Keratinocyte (primary cell): ENCODE results near the gene PNPT1. TPM values are rescaled to one million over a fixed set of nuclear protein-coding genes. Genes with fewer than 3 reads are reported as not detected.

ENCODE experiments used
- DNase-seq: peaks from one replicate; pipeline ENCODE4 v3.0.0-alpha.2; 2011; ENCODE audit warnings: low read depth, missing footprints, low spot score
- FAIRE-seq: peaks from 2 replicates; lab custom pipeline; 2011; peaks lifted over from hg19 to GRCh38; lab: Jason Lieb, UNC
- H2AFZ ChIP-seq: 2 replicates; pipeline ENCODE4 v1.6.0; 2012; ENCODE audit warnings: low read length, control low read depth, inconsistent platforms; ENCODE audit not compliant: control insufficient read depth
- H3K27ac ChIP-seq: 2 replicates; pipeline ENCODE4 v1.5.1; 2011; ENCODE audit warnings: low read length; ENCODE audit not compliant: control insufficient read depth, insufficient read depth
- H3K27me3 ChIP-seq: 3 replicates; pipeline ENCODE4 v1.6.0; 2011; ENCODE audit warnings: low read length; ENCODE audit not compliant: control insufficient read depth, insufficient read depth; ENCODE audit errors: extremely low read depth
- H3K36me3 ChIP-seq, 2 experiments: 2 replicates in 1 of 2; 3 replicates in 1 of 2; pipeline ENCODE4 v1.5.1; 2011; ENCODE audit warnings: low read length in 2 of 2, mild to moderate bottlenecking in 1 of 2; ENCODE audit not compliant: control insufficient read depth in 2 of 2, insufficient read depth in 2 of 2; ENCODE audit errors: extremely low read depth in 1 of 2
- H3K4me1 ChIP-seq: 3 replicates; pipeline ENCODE4 v1.5.1; 2011; ENCODE audit warnings: low read length; ENCODE audit not compliant: control insufficient read depth, insufficient read depth; ENCODE audit errors: extremely low read depth
- H3K4me2 ChIP-seq: 3 replicates; pipeline ENCODE4 v1.6.0; 2011; ENCODE audit warnings: low read depth, low read length; ENCODE audit not compliant: control insufficient read depth, insufficient read depth; ENCODE audit errors: extremely low read depth
- H3K4me3 ChIP-seq, 3 experiments: fragments of 200-600 bp in 1 of 3; sonication (generic) in 1 of 3; 2 replicates in 2 of 3; 3 replicates in 1 of 3; pipeline ENCODE4 v1.5.1; 2011 to 2016; ENCODE audit warnings: low read length in 3 of 3, mild to moderate bottlenecking in 3 of 3, control low read depth in 2 of 3, inconsistent platforms in 1 of 3, low read depth in 1 of 3, mixed read lengths in 1 of 3, mixed run types in 1 of 3, moderate library complexity in 1 of 3; ENCODE audit not compliant: control insufficient read depth in 2 of 3, insufficient read depth in 2 of 3; ENCODE audit errors: extremely low read depth in 1 of 3
- H3K79me2 ChIP-seq: 2 replicates; pipeline ENCODE4 v1.6.0; 2012; ENCODE audit warnings: low read length; ENCODE audit not compliant: control insufficient read depth, insufficient read depth
- H3K9ac ChIP-seq: 3 replicates; pipeline ENCODE4 v1.6.0; 2011; ENCODE audit warnings: low read length; ENCODE audit not compliant: control insufficient read depth, insufficient read depth; ENCODE audit errors: extremely low read depth
- H3K9me1 ChIP-seq: 3 replicates; pipeline ENCODE4 v1.6.0; 2011; ENCODE audit warnings: low read length; ENCODE audit not compliant: control insufficient read depth, insufficient read depth; ENCODE audit errors: extremely low read depth
- H3K9me3 ChIP-seq: 2 replicates; pipeline ENCODE4 v1.5.1; 2012; ENCODE audit warnings: low read depth, low read length; ENCODE audit not compliant: control insufficient read depth
- H4K20me1 ChIP-seq: 3 replicates; pipeline ENCODE4 v1.6.0; 2011; ENCODE audit warnings: low read length; ENCODE audit not compliant: control insufficient read depth, insufficient read depth; ENCODE audit errors: extremely low read depth
- EZH2 ChIP-seq: IDR thresholded peaks from one replicate; pipeline ENCODE4 v1.6.1; 2012; ENCODE audit warnings: inconsistent platforms, mild to moderate bottlenecking, low read length, moderate library complexity
- dilution Hi-C: fragments of 300-500 bp; cut with MboI; formaldehyde crosslinking; loops from one replicate; pipeline ENCODE4 v1.7.0; 2020; ENCODE audit warnings: low sequenced_read_pairs; ENCODE audit not compliant: extremely low pct_ligation_motif_present
- polyA plus RNA-seq, 5 experiments: library from polyadenylated mRNA; depleted of rRNA in 3 of 5; stranded (reverse) in 3 of 5; stranded (forward) in 1 of 5; unstranded in 1 of 5; fragments of >200 nt; gene quantifications; 1 replicate in 1 of 5; 2 replicates in 3 of 5; 3 replicates in 1 of 5; pipeline versions ENCODE4 v1.2.1 to v1.2.3, GENCODE V29; 2011 to 2012; ENCODE audit warnings: missing spikeins in 2 of 5, low read depth in 1 of 5, low replicate concordance in 1 of 5
- TF ChIP-seq, protein P1 (sequence below), 3 experiments: IDR thresholded peaks in 1 of 3; conservative IDR thresholded peaks in 1 of 3; optimal IDR thresholded peaks in 1 of 3; 2 replicates in 2 of 3; 3 replicates in 1 of 3; pipeline versions ENCODE3 to v1.5.1; 2011; ENCODE audit warnings: low read length in 3 of 3, mild to moderate bottlenecking in 3 of 3, moderate library complexity in 2 of 3, control low read depth in 1 of 3, inconsistent platforms in 1 of 3; ENCODE audit not compliant: insufficient read depth in 2 of 3; ENCODE audit errors: extremely low read depth in 1 of 3

The PNPT1 gene
- polyA plus RNA-seq, 1 donor (not counting 4 experiments of a cell fraction or from before 2014, with no cell fraction given), result 36.1 TPM

DNA sequence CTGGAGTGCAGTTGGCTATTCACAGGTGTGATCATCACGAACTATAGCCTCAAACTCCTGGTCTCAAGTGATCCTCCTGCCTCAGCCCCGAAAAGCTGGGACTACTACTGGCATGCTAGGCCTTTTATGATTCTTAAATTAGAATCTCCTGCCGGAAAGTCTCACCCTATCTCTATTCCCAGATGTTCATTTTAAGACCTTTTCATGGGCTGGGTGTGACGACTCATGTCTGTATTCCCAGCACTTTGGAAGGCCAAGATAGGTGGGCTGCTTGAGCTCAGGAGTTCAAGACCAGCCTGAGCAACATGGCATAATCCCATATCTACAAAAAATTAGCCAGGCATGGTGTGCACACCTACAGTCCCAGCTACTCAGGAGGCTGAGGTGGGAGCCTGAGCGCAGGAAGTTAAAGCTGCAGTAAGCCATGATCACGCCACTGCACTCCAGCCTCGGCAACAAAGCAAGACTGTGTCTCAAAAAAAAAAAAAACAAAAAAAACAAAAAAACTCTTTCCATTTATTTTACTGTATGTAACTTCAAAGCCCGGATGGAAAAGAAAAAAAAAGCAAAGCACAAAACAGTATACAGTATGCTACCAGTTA is 84.3 kb downstream of the PNPT1 start:
- no peaks in the 10 kb centered on the region for H3K9me3 ChIP-seq
- H3K4me2 ChIP-seq, result no peak overlapping the region
- FAIRE-seq (no peak), DNase-seq (no peak)
- no peaks in the 10 kb centered on the region for H3K9me1 ChIP-seq
- H3K27ac ChIP-seq, result no peak overlapping the region
- H2AFZ ChIP-seq, result no peak overlapping the region
- H3K27me3 ChIP-seq, result no peaks in the 10 kb centered on the region
- H3K9ac ChIP-seq, result no peak overlapping the region
- dilution Hi-C loops, result no loop called here
- peaks cover 73% of the 10 kb centered on the region for H3K79me2 ChIP-seq
- peaks cover 1 to 13% of the 10 kb centered on the region in 2 experiments for H3K36me3 ChIP-seq
- no peaks in the 10 kb centered on the region for H3K4me1 ChIP-seq
- H4K20me1 ChIP-seq, result no peaks in the 10 kb centered on the region
- no peak overlapping the region for H3K4me3 ChIP-seq
- TF ChIP-seq, protein P1, sequence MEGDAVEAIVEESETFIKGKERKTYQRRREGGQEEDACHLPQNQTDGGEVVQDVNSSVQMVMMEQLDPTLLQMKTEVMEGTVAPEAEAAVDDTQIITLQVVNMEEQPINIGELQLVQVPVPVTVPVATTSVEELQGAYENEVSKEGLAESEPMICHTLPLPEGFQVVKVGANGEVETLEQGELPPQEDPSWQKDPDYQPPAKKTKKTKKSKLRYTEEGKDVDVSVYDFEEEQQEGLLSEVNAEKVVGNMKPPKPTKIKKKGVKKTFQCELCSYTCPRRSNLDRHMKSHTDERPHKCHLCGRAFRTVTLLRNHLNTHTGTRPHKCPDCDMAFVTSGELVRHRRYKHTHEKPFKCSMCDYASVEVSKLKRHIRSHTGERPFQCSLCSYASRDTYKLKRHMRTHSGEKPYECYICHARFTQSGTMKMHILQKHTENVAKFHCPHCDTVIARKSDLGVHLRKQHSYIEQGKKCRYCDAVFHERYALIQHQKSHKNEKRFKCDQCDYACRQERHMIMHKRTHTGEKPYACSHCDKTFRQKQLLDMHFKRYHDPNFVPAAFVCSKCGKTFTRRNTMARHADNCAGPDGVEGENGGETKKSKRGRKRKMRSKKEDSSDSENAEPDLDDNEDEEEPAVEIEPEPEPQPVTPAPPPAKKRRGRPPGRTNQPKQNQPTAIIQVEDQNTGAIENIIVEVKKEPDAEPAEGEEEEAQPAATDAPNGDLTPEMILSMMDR (optimal IDR thresholded peaks at IDR 0.05 in 1 of 3, IDR thresholded peaks at IDR 0.05 in 1 of 3, conservative IDR thresholded peaks at IDR 0.05 in 1 of 3; ENCODE audit: extremely low read depth in 1 of 3, insufficient read depth in 2 of 3, low read length in 3 of 3), result no peak
- no peak for TF ChIP-seq EZH2

DNA sequence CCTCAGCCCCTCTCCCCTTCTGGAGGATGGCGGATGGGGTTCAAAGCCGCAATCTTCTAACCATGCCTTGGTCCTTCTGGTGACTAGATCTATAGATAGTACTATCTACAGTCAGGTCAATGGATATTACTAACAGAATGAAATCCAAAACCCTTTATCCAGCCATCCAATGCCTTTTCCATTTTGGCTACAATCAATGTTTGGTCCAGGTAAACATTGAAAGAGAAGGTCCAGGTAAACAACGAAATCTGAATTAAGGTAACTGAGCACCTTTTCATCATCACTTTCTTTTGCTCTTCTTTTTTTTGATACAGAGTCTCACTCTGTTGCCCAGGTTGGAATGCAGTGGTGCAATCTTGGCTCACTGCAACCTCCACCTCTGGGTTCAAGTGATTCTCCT is 85.9 kb downstream of the PNPT1 start:
- Histone ChIP-seq H3K27ac (no peak overlapping the region), H3K9me1 (no peaks in the 10 kb centered on the region), H3K36me3 (peaks cover under 1 to 10% of the 10 kb centered on the region in 2 experiments), H2AFZ (no peak overlapping the region), H3K4me3 (no peak overlapping the region), H4K20me1 (no peaks in the 10 kb centered on the region), H3K79me2 (peaks cover 67% of the 10 kb centered on the region), H3K9ac (no peak overlapping the region), H3K4me1 (no peaks in the 10 kb centered on the region), H3K4me2 (no peak overlapping the region), H3K27me3 (no peaks in the 10 kb centered on the region), H3K9me3 (no peaks in the 10 kb centered on the region)
- dilution Hi-C loops, result no loop called here
- DNase-seq, result no peak
- TF ChIP-seq, protein P1 (optimal IDR thresholded peaks at IDR 0.05 in 1 of 3, IDR thresholded peaks at IDR 0.05 in 1 of 3, conservative IDR thresholded peaks at IDR 0.05 in 1 of 3; ENCODE audit: extremely low read depth in 1 of 3, insufficient read depth in 2 of 3, low read length in 3 of 3), result no peak
- no peak for TF ChIP-seq EZH2
- FAIRE-seq, result no peak
